ENCODE results near the gene NIPAL3.

- TF ChIP-seq EZH2 (IDR thresholded peaks at IDR 0.05; ENCODE audit: insufficient read depth, poor library complexity, severe bottlenecking) (no peak), EZH2phosphoT487 (IDR thresholded peaks at IDR 0.05; ENCODE audit: insufficient read depth, low read depth) (no peak)
Measured at GRCh38 chr1:24484199-24484598, 68.6 kb downstream of the NIPAL3 start.

Data from GM23248 (cell line).